ENCODE results near the gene HDAC5.

HDAC5 gene

GRCh38 chr17:44086364-44087311 is 36.8 kb downstream of the HDAC5 start:
- peak in 2 of 14 donors; percentile 60 to 81 for DNase-seq

GRCh38 chr17:44085908-44086307 is 37.5 kb downstream of the HDAC5 start:
- no peak for DNase-seq

GRCh38 chr17:44084921-44085320 is 38.5 kb downstream of the HDAC5 start:
- no peak for DNase-seq

GRCh38 chr17:44084131-44084538 is 39.3 kb downstream of the HDAC5 start:
- no peak for DNase-seq

GRCh38 chr17:44083250-44083849 is 40.1 kb downstream of the HDAC5 start:
- no peak for DNase-seq

- no peak for DNase-seq
Observed at GRCh38 chr17:44082256-44082927, 41.0 kb downstream of the HDAC5 start.

- DNase-seq = no peak
Observed at GRCh38 chr17:44081681-44082080, 41.8 kb downstream of the HDAC5 start.

GRCh38 chr17:44079877-44080821 is 43.3 kb downstream of the HDAC5 start:
- DNase-seq = no peak

- DNase-seq = no peak
Observed at GRCh38 chr17:44078412-44078811, 45.0 kb downstream of the HDAC5 start.

GRCh38 chr17:44077595-44077909 is 45.9 kb downstream of the HDAC5 start:
- DNase-seq = peak in 2 of 14 donors; percentile 16 to 18

GRCh38 chr17:44076716-44077594 is 46.5 kb downstream of the HDAC5 start:
- peak in 1 of 14 donors; percentile 13 for DNase-seq

GRCh38 chr17:44075598-44076293 is 47.7 kb downstream of the HDAC5 start:
- DNase-seq = no peak

GRCh38 chr17:44074911-44075285 is 48.5 kb downstream of the HDAC5 start:
- DNase-seq = no peak

- DNase-seq = no peak
Observed at GRCh38 chr17:44074231-44074910, 49.1 kb downstream of the HDAC5 start.

GRCh38 chr17:44071772-44072171 is 51.7 kb downstream of the HDAC5 start:
- no peak for DNase-seq

- no peak for DNase-seq
Observed at GRCh38 chr17:44071198-44071520, 52.3 kb downstream of the HDAC5 start.

GRCh38 chr17:44070455-44071197 is 52.8 kb downstream of the HDAC5 start, which contains the start of gene G6PC3:
TSS of gene G6PC3 (plus strand) at chr17:44070735. CDS start at chr17:44070966, 231 bp downstream.
- DNase-seq = peak; percentile 66 to 96 (median 93)

- DNase-seq = peak in 3 of 14 donors; percentile 19 to 53 (median 46)
Observed at GRCh38 chr17:44069974-44070454, 53.4 kb downstream of the HDAC5 start.

GRCh38 chr17:44067545-44067940 is 55.9 kb downstream of the HDAC5 start:
- DNase-seq = no peak

Data from C1 segment of cervical spinal cord (tissue), 14 donors.